Neural progenitor cell (in vitro differentiated cells): ENCODE measurements around the gene WASL.

Source experiments
- EZH2 ChIP-seq: fragments of 200-600 bp; sonication (generic); IDR thresholded peaks from 2 replicates; pipeline ENCODE4 v1.6.1; 2017; ENCODE audit warnings: antibody characterized with exemption, mild to moderate bottlenecking, moderate library complexity
- EZH2phosphoT487 ChIP-seq: fragments of 200-600 bp; sonication (generic); IDR thresholded peaks from 2 replicates; pipeline ENCODE4 v1.6.1; 2017; ENCODE audit warnings: antibody characterized with exemption
- TF ChIP-seq, protein P1 (sequence below): fragments of 200-600 bp; sonication (generic); IDR thresholded peaks from 2 replicates; pipeline ENCODE4 v1.5.1; 2017; ENCODE audit warnings: antibody characterized with exemption, mild to moderate bottlenecking

DNA sequence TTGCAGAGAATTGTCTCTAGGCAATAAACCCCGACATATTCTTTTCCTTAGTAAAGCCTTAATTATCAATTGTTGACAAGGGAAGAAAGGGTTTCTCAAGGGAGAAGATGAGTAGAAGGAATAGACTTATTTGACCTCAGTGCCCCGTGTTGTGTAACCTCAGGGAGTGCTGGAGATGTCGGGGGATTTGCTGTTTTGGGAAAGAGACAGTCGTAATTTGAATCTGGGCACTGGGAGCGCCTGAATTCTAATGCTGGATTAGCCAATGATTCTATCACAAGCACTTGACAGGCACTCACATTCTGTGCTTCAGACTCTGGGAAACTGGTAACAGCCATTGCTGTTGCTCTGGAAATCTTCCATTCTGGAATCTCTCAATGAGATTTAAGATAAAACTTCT is 106.9 kb downstream of the WASL start:
- TF ChIP-seq, protein P1, sequence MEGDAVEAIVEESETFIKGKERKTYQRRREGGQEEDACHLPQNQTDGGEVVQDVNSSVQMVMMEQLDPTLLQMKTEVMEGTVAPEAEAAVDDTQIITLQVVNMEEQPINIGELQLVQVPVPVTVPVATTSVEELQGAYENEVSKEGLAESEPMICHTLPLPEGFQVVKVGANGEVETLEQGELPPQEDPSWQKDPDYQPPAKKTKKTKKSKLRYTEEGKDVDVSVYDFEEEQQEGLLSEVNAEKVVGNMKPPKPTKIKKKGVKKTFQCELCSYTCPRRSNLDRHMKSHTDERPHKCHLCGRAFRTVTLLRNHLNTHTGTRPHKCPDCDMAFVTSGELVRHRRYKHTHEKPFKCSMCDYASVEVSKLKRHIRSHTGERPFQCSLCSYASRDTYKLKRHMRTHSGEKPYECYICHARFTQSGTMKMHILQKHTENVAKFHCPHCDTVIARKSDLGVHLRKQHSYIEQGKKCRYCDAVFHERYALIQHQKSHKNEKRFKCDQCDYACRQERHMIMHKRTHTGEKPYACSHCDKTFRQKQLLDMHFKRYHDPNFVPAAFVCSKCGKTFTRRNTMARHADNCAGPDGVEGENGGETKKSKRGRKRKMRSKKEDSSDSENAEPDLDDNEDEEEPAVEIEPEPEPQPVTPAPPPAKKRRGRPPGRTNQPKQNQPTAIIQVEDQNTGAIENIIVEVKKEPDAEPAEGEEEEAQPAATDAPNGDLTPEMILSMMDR = no peak
- TF ChIP-seq EZH2phosphoT487 = no peak
- TF ChIP-seq EZH2 = no peak
